ENCODE measurements around the gene BOD1L1.
A peak's percentile ranks its signal among the peaks of the same experiment; 100 is the strongest.
"Not testable (repeated sequence)": the region's sequence is repeated elsewhere in the genome, so short reads cannot be mapped to it uniquely, and the experiment has no call there.

The BOD1L1 gene

DNA sequence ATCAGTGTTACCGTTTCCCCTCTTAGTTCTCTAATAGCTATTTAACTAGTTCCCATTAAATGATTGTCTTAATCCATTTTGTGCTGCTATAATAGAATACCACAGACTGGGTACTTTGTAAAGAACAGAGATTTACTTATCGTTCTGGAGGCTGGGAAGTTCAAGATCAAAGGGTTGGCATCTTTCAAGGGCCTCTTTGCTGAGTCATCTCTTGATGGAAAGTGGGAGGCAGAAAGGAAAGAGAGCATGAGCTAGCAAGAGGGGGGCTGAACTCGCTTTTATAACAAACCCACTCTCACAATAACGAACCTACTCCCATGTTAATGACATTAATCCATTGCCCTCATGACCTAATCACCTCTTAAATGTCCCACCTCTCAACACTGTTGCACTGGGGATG, 65.9 kb downstream of the BOD1L1 start:
- TF ChIP-seq, protein P1, sequence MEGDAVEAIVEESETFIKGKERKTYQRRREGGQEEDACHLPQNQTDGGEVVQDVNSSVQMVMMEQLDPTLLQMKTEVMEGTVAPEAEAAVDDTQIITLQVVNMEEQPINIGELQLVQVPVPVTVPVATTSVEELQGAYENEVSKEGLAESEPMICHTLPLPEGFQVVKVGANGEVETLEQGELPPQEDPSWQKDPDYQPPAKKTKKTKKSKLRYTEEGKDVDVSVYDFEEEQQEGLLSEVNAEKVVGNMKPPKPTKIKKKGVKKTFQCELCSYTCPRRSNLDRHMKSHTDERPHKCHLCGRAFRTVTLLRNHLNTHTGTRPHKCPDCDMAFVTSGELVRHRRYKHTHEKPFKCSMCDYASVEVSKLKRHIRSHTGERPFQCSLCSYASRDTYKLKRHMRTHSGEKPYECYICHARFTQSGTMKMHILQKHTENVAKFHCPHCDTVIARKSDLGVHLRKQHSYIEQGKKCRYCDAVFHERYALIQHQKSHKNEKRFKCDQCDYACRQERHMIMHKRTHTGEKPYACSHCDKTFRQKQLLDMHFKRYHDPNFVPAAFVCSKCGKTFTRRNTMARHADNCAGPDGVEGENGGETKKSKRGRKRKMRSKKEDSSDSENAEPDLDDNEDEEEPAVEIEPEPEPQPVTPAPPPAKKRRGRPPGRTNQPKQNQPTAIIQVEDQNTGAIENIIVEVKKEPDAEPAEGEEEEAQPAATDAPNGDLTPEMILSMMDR (IDR thresholded peaks at IDR 0.05; ENCODE audit: insufficient read depth, low read length, missing control alignments) = no peak
- no peak overlapping the region for H3K4me3 ChIP-seq (ENCODE audit: low read depth, low read length)
- ChIA-PET POLR2A (no interaction called here), CTCF (interaction anchor here (1.7 kb wide), 2 partner anchors 9 to 14 kb away, joined by 5 to 6 read pairs; no protein-coding TSS in a partner anchor)
- no peak for DNase-seq (ENCODE audit: low read depth, low spot score)

- H3K4me3 ChIP-seq (ENCODE audit: low read depth, low read length); POLR2A ChIA-PET; DNase-seq (ENCODE audit: low read depth, low spot score): not testable (repeated sequence)
- CTCF ChIA-PET = interaction anchor here (1.1 kb wide), 1 partner anchor 12 kb away, joined by 3 read pairs; no protein-coding TSS in a partner anchor
Measured at GRCh38 chr4:13560111-13560510, 67.4 kb downstream of the BOD1L1 start.

GRCh38 chr4:13559413-13559812, 68.1 kb downstream of the BOD1L1 start:
- CTCF ChIA-PET = interaction anchor here (1.0 to 1.1 kb wide), 2 partner anchors 11 to 706 kb away, joined by 3 read pairs; no protein-coding TSS in a partner anchor
- peak; percentile 44 for DNase-seq (ENCODE audit: low read depth, low spot score)
- TF ChIP-seq, protein P1 (IDR thresholded peaks at IDR 0.05; ENCODE audit: insufficient read depth, low read length, missing control alignments) = no peak
- POLR2A ChIA-PET = no interaction called here
- H3K4me3 ChIP-seq (ENCODE audit: low read depth, low read length) = no peak overlapping the region

GRCh38 chr4:13558881-13559280, 68.6 kb downstream of the BOD1L1 start:
- no peak overlapping the region for H3K4me3 ChIP-seq (ENCODE audit: low read depth, low read length)

DNA sequence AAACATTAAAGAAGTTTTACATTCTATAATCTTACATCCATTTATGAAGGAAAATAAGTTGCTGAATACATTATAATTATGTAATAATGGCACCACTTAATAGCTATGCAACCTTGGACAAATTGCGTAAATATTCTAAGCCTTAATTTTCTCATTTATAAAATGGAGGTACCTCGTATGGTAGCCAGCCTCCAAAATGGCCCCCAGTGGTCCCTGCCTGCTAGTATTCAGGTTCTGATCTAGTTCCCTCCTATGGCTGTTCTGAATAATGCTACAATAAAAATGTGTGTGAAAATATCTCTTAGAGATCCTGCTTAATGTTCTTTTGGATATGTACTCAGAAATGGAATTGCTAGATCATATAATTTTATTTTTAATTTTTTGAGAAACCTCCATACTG, 72.2 kb downstream of the BOD1L1 start:
- TF ChIP-seq, protein P1 (IDR thresholded peaks at IDR 0.05; ENCODE audit: insufficient read depth, low read length, missing control alignments) = no peak
- ChIA-PET POLR2A (no interaction called here), CTCF (no interaction called here)
- DNase-seq (ENCODE audit: low read depth, low spot score) = no peak
- H3K4me3 ChIP-seq (ENCODE audit: low read depth, low read length) = no peak overlapping the region

More at GRCh38 chr4:13558881-13559280, 68.6 kb downstream of the BOD1L1 start:
- TF ChIP-seq, protein P1 (IDR thresholded peaks at IDR 0.05; ENCODE audit: insufficient read depth, low read length, missing control alignments) = no peak
- ChIA-PET POLR2A (no interaction called here), CTCF (interaction anchor here (1.0 to 1.8 kb wide), 2 partner anchors 10 to 706 kb away, joined by 3 to 9 read pairs; no protein-coding TSS in a partner anchor)
- no peak for DNase-seq (ENCODE audit: low read depth, low spot score)

DNA sequence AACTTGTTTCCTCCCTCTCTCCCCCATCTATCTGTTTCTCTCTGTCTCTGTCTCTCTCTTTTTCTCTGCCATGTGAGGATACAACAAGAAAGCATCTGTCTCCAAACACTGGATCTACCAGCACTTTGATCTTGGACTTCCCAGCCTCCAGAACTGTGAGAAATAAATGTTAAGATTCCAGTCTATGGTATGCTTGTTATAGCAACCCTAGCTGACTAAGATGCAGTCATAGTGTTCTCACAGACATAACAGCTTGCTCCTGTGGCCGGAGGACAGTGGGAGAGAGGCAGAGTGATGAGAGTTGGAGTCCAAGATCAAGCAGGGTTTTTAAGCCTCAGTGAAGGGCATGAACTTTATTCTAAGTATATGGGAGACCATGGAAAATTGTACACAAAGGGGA, 74.4 kb downstream of the BOD1L1 start:
- ChIA-PET CTCF (interaction anchor here (1.5 to 7.6 kb wide), 4 partner anchors 9 to 824 kb away, joined by 3 to 68 read pairs (median 11); no protein-coding TSS in a partner anchor), POLR2A (no interaction called here)
- no peak overlapping the region for H3K4me3 ChIP-seq (ENCODE audit: low read depth, low read length)
- no peak for DNase-seq (ENCODE audit: low read depth, low spot score)
- TF ChIP-seq, protein P1 (IDR thresholded peaks at IDR 0.05; ENCODE audit: insufficient read depth, low read length, missing control alignments) = no peak

GRCh38 chr4:13548984-13549546, 78.5 kb downstream of the BOD1L1 start:
- peak overlapping the region; percentile 59 for H3K4me3 ChIP-seq (ENCODE audit: low read depth, low read length)
- CTCF ChIA-PET = interaction anchor here (0.6 to 7.6 kb wide), 10 partner anchors 9 to 822 kb away, joined by 3 to 68 read pairs (median 4); no protein-coding TSS in a partner anchor
- POLR2A ChIA-PET = no interaction called here
- TF ChIP-seq, protein P1 (IDR thresholded peaks at IDR 0.05; ENCODE audit: insufficient read depth, low read length, missing control alignments) = peak; percentile 79
- DNase-seq (ENCODE audit: low read depth, low spot score) = peak; percentile 9

Measured in AG04449 (cell line).